Upper lobe of left lung (tissue), 4 donors: ENCODE results near the gene C11orf54.

Source experiments
- CTCF ChIP-seq, 6 experiments: fragments of 450-650 bp in 4 of 6; fragments of 200-600 bp in 2 of 6; sonication (generic) in 2 of 6; IDR thresholded peaks; one replicate each; pipeline ENCODE4 v1.5.1; 2016 to 2019; ENCODE audit warnings: antibody characterized with exemption in 6 of 6
- EP300 ChIP-seq, 4 donors: sonication (generic); formaldehyde crosslinking; IDR thresholded peaks; one replicate each; pipeline ENCODE4 v1.5.1; 2017; ENCODE audit warnings: antibody characterized with exemption in 4 of 4, control low read depth in 2 of 4
- POLR2A ChIP-seq, 4 donors: fragments of 450-650 bp; IDR thresholded peaks; one replicate each; pipeline ENCODE4 v1.5.1; 2016 to 2017; ENCODE audit warnings: antibody characterized with exemption in 4 of 4, mild to moderate bottlenecking in 2 of 4
- POLR2AphosphoS5 ChIP-seq, 2 donors: sonication (generic); formaldehyde crosslinking; IDR thresholded peaks; one replicate each; pipeline ENCODE4 v1.5.1; 2017; ENCODE audit warnings: antibody characterized with exemption in 2 of 2

GRCh38 chr11:93796441-93797231 lies 55.2 kb downstream of the C11orf54 start:
- TF ChIP-seq POLR2A (IDR thresholded peaks at IDR 0.05) (no peak), POLR2AphosphoS5 (IDR thresholded peaks at IDR 0.05) (no peak), CTCF (IDR thresholded peaks at IDR 0.05) (no peak), EP300 (IDR thresholded peaks at IDR 0.05) (no peak)
